ENCODE results near the gene SLITRK4. TPM values are rescaled to one million over a fixed set of nuclear protein-coding genes. Genes with fewer than 3 reads are reported as not detected.

Gene SLITRK4
- total RNA-seq, 1 donor from 2014 or later: not detected

DNA sequence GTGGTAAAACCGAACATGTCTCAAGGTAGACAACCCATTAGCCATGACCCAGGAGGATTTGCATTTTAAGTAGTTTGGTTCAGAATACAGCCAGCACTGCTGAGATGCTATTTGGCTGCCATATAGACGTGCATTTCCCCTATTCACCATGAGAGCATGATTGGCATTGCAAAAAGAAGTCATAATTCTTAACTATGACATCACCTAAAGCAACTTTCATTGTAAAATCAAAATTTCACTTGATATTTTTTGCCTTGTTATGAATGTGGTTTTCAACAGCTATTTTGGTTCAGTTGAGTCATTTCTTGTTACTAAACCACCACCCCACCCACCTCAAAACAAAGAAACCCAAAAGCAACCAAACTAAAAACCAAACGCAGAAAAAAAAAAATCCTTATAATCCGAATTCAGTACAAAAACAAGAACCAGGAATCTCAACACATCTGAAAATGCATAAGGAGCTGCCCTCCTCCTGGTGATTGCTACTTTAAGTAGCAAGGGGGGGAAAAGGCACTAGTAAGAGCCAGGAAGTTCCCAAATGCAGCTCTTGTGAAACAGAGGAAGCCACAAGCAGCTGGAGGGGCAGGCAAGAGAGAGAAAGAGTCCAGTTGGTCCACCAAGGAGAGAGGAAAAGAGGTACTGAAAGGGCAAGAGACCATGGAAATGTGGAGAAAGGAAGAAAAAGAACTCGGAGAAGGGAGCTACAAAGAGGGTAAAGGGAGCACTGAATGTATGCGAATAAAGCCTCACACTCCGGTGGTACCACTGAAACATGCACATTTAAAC lies 3.1 kb downstream of the SLITRK4 start:
- Mint-ChIP-seq H3K27me3 (peaks cover 9% of the 10 kb centered on the region), H3K9me3 (no peaks in the 10 kb centered on the region), H3K4me3 (no peak overlapping the region), H3K4me1 (no peaks in the 10 kb centered on the region), H3K27ac (no peak overlapping the region), H3K36me3 (ENCODE audit: low read depth) (no peaks in the 10 kb centered on the region)
- intact Hi-C loops (cut with micrococcal nuclease): no loop called here
- DNase-seq: no peak

DNA sequence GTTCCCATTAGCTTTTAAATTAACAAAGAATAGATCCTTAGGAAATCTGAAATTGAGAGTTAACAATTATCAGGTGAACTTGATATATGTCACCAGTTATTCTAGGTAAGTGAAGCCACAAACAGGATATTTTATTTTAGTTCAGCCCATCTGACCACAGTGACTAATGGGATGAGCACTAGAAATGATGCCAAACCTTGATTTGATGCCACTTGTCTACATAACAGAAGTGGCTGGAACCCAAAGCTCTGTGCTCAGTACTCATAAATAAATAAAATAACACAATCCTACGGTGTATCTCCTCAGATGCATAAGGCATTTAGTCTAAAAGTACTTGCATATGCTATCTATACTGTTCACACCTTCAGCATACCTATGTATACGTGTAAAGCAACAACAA lies 12.2 kb downstream of the SLITRK4 start:
- no peak overlapping the region for H3K4me3 Mint-ChIP-seq
- no peak for DNase-seq
- no peaks in the 10 kb centered on the region for H3K36me3 Mint-ChIP-seq (ENCODE audit: low read depth)
- no peaks in the 10 kb centered on the region for H3K27me3 Mint-ChIP-seq
- H3K27ac Mint-ChIP-seq: no peak overlapping the region
- intact Hi-C loops (cut with micrococcal nuclease): no loop called here
- H3K9me3 Mint-ChIP-seq: no peaks in the 10 kb centered on the region
- H3K4me1 Mint-ChIP-seq: no peaks in the 10 kb centered on the region

DNA sequence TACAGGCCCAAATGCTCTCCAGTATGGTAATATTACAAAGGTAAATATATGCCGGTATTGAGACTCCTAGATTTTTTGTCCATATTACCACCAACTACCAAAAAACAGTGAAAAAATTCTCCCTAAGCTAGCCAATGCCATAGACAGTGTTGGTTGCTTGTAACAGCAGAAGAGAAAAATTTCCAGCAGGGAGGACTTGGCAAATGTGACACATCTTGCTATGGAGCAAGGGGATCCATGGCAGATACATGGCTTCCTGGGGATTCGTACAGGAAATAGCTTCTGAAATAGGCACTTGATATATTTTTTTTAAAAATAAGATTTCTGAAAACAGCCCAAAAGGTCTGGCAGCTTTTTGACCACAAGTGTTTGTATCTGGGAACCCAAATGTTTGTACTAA lies 14.6 kb downstream of the SLITRK4 start:
- Mint-ChIP-seq H3K9me3 (no peaks in the 10 kb centered on the region), H3K4me1 (no peaks in the 10 kb centered on the region), H3K4me3 (no peak overlapping the region)

DNA sequence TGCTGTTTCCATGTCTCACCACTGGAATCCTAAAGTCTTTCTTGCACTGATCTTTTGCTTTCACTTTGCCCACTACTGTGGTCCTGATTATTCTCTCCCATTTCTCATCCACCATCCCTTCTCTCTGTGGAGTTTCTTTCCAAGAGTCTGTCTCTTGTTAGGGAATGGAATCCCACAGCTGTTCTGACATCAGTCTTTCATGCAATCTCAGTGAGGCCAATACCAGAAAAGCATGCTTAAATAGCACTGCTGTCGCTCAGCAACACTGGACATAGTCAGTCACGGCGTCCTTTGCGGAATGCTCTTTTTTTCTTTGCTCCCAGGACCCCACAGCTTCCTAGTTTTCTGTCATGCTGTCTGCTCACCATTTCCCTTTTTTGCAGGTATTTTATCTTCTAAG lies 20.1 kb downstream of the SLITRK4 start:
- no peaks in the 10 kb centered on the region for H3K27me3 Mint-ChIP-seq
- intact Hi-C loops (cut with micrococcal nuclease): no loop called here
- H3K4me1 Mint-ChIP-seq: no peaks in the 10 kb centered on the region
- no peak for DNase-seq
- no peak overlapping the region for H3K4me3 Mint-ChIP-seq
- no peaks in the 10 kb centered on the region for H3K36me3 Mint-ChIP-seq (ENCODE audit: low read depth)
- H3K27ac Mint-ChIP-seq: no peak overlapping the region
- H3K9me3 Mint-ChIP-seq: peaks cover 6% of the 10 kb centered on the region

More for the DNA sequence above, 14.6 kb downstream of the SLITRK4 start:
- Mint-ChIP-seq H3K36me3 (ENCODE audit: low read depth) (no peaks in the 10 kb centered on the region), H3K27me3 (no peaks in the 10 kb centered on the region), H3K27ac (no peak overlapping the region)
- DNase-seq: no peak
- intact Hi-C loops (cut with micrococcal nuclease): no loop called here

DNA sequence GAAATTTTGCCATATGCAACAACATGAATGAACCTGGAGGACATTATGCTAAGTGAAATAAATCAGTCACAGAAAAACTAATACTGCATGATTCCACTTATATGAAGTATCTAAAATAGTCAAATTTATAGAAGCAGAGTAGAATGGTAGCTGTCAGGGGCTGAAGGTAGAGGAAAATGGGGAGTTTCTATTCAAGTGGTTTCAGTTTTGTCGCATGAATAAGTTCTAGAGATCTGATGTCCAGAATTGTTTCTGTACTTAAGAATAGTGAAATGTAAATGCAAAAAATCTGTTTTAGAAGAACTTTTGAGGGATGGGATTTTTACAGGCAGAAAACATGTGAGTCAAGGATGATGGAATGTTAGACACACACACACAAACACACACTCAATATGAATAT lies 34.1 kb downstream of the SLITRK4 start:
- DNase-seq: no peak
- Mint-ChIP-seq H3K36me3 (ENCODE audit: low read depth) (no peaks in the 10 kb centered on the region), H3K9me3 (no peaks in the 10 kb centered on the region), H3K4me1 (no peaks in the 10 kb centered on the region), H3K27me3 (no peaks in the 10 kb centered on the region), H3K27ac (no peak overlapping the region), H3K4me3 (no peak overlapping the region)
- intact Hi-C loops (cut with micrococcal nuclease): no loop called here

DNA sequence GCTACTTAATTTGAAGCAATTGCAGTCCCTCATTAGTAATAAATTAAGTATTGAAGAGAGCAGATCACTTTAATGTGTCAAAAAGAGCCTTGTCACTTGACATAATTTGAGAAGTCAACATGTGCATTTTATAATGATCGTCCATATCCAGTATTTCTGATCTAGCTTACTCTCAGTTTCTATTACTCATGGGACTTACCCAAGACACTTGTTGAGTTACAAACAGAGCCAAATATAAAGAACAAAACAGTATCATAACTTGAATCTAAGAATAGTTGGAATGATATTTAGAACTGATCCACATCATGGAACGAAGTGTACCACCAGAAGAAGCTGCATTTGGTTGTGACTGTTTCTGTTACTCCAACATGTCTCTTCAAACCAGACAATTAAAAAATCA lies 54.7 kb downstream of the SLITRK4 start:
- H3K27me3 Mint-ChIP-seq: no peaks in the 10 kb centered on the region
- H3K27ac Mint-ChIP-seq: no peak overlapping the region
- H3K36me3 Mint-ChIP-seq (ENCODE audit: low read depth): no peaks in the 10 kb centered on the region
- no peaks in the 10 kb centered on the region for H3K4me1 Mint-ChIP-seq
- no peak overlapping the region for H3K4me3 Mint-ChIP-seq
- intact Hi-C loops (cut with micrococcal nuclease): no loop called here
- no peak for DNase-seq
- no peaks in the 10 kb centered on the region for H3K9me3 Mint-ChIP-seq

DNA sequence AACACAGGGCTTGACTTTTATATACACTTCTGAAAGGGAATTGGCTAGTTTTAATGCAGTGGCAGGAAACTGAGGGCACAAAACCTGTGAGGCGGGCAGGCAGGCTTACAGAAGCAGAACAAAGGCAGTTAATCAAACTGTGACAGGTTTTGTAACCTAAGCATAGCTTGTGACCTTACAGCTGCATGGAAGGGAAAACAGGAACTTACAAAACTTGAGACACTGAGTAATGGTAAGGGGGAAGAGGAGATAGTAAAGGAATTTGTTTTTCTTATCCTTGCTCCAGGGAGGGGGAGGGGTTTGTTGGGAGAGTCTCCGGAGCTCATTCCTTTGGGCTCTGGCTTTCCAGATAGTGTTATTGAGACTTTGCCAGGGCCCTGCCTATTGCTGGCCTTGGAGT lies 55.6 kb downstream of the SLITRK4 start:
- Mint-ChIP-seq H3K27me3 (no peaks in the 10 kb centered on the region), H3K4me1 (no peaks in the 10 kb centered on the region), H3K27ac (no peak overlapping the region), H3K36me3 (ENCODE audit: low read depth) (no peaks in the 10 kb centered on the region), H3K9me3 (no peaks in the 10 kb centered on the region), H3K4me3 (no peak overlapping the region)
- DNase-seq: no peak
- intact Hi-C loops (cut with micrococcal nuclease): no loop called here

Other genes starting within 250 kb of the SLITRK4 start
- gene SPANXN3, start 118.6 kb downstream of the SLITRK4 start, total RNA-seq: not detected in 2 replicates
- gene SPANXN2, start 84.7 kb upstream of the SLITRK4 start, total RNA-seq: not detected in 2 replicates
- not detected in 2 replicates for gene UBE2NL, start 248.0 kb upstream of the SLITRK4 start, total RNA-seq

All from activated CD4-positive, alpha-beta T cell treated with anti-CD3 and anti-CD28 coated beads, Interleukin-2, amount 10 ng/mL, durations not matched to agents 24 days and 14 days (primary cell).